ENCODE data around the gene ATP1A3.
A peak's percentile ranks its signal among the peaks of the same experiment; 100 is the strongest.
"Not testable (repeated sequence)": the region's sequence is repeated elsewhere in the genome, so short reads cannot be mapped to it uniquely, and the experiment has no call there.

ATP1A3 gene

GRCh38 chr19:41993612-41994483 is at the start of gene ATP1A3:
TSS of gene ATP1A3 (minus strand) at chr19:41994230. CDS start at chr19:41994076, 154 bp downstream.
- DNase-seq = peak; percentile 51

GRCh38 chr19:42042455-42043170 is 48.6 kb upstream of the ATP1A3 start:
- DNase-seq = no peak

- not testable (repeated sequence) for DNase-seq
Observed at GRCh38 chr19:42040491-42040890, 46.5 kb upstream of the ATP1A3 start.

GRCh38 chr19:42040031-42040430 is 46.0 kb upstream of the ATP1A3 start:
- DNase-seq = no peak

GRCh38 chr19:42038666-42039065 is 44.6 kb upstream of the ATP1A3 start:
- DNase-seq = no peak

GRCh38 chr19:42037649-42038048 is 43.6 kb upstream of the ATP1A3 start:
- no peak for DNase-seq

GRCh38 chr19:42034640-42035391 is 40.8 kb upstream of the ATP1A3 start:
- peak; percentile 60 for DNase-seq

GRCh38 chr19:42033413-42033812 is 39.4 kb upstream of the ATP1A3 start:
- no peak for DNase-seq

GRCh38 chr19:42032431-42032830 is 38.4 kb upstream of the ATP1A3 start:
- DNase-seq = no peak

- DNase-seq = no peak
Observed at GRCh38 chr19:42030645-42031440, 36.8 kb upstream of the ATP1A3 start.

- no peak for DNase-seq
Observed at GRCh38 chr19:42028304-42029216, 34.5 kb upstream of the ATP1A3 start.

- no peak for DNase-seq
Observed at GRCh38 chr19:42024622-42025111, 30.6 kb upstream of the ATP1A3 start.

GRCh38 chr19:42023943-42024260 is 29.9 kb upstream of the ATP1A3 start:
- DNase-seq = no peak

GRCh38 chr19:42023121-42023942 is 29.3 kb upstream of the ATP1A3 start:
- peak; percentile 7 for DNase-seq

- DNase-seq = no peak
Observed at GRCh38 chr19:42022616-42023015, 28.6 kb upstream of the ATP1A3 start.

GRCh38 chr19:42021185-42021584 is 27.2 kb upstream of the ATP1A3 start:
- peak; percentile 9 for DNase-seq

GRCh38 chr19:42018503-42019193 is 24.6 kb upstream of the ATP1A3 start:
- no peak for DNase-seq

GRCh38 chr19:42017040-42017439 is 23.0 kb upstream of the ATP1A3 start:
- DNase-seq = no peak

- DNase-seq = not testable (repeated sequence)
Observed at GRCh38 chr19:42012747-42013146, 18.7 kb upstream of the ATP1A3 start.
